ENCODE measurements around the gene TOGARAM2.

The TOGARAM2 gene

DNA sequence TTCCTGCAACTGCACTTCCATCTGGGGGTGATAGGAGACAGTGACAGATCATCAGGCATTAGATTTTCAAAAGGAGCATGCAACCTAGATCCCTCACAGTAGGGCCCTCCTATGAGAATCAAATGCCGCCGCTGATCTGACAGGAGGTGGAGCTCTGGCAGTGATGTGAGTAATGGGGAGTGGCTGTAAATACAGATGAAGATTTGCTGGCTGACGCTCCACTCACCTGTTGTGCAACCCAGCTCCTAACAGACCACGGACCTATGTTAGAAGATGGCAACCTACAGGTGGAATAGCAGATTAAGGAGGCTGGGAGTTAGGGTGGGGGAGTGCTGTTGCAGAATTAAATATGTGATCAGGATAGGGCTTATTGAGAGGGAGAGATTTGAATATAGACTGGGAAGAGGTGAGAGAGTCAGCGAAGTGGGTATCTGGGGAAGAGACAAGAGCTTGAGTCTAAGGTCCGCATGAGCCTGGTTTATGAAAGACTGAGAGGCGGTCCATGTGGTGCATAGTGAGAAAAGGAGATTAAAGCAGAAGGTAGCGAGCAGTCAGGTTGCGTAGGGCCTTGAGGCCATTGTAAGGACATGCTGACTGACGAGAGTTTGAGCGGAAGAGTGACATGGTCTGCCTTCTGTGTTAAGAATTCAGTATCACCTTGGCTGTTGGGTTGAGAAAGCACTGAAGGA lies 31.3 kb upstream of the TOGARAM2 start:
- peak; percentile 70 for DNase-seq (ENCODE audit: low read depth)

DNA sequence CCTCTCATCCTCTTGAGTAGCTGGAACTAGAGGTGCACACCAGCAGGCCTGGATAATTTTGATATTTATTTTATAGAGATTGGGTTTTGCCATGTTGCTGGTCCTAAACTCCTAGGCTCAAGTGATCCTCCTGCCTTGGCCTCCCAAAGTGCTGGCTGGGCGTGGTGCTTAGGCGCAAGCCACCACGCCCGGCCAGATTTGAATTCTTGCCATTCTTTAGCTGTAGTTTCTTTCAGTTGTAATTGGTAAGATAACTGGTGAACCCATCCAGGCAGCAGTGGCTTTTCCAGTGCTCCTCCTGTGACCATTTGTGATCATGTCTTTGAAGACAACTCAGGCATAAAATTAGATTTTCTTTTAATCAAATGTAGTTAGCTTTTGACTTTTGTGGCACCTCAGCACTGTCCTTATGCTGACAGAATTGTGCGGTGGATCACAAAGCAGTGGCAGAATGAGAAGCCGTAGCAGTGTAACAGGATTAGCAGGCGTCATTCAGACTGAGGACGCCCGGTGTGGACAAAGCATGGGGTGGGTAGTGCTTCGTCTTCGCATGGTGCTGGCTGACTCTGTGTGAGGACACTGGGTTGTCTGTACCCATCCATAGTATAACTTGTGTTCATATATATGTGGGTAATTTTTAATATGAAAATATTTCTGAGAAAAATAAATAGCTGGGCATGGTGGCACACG lies 30.0 kb upstream of the TOGARAM2 start:
- no peak overlapping the region for H3K4me3 ChIP-seq (ENCODE audit: low read length)
- DNase-seq (ENCODE audit: low read depth) = no peak
- TF ChIP-seq, protein P1, sequence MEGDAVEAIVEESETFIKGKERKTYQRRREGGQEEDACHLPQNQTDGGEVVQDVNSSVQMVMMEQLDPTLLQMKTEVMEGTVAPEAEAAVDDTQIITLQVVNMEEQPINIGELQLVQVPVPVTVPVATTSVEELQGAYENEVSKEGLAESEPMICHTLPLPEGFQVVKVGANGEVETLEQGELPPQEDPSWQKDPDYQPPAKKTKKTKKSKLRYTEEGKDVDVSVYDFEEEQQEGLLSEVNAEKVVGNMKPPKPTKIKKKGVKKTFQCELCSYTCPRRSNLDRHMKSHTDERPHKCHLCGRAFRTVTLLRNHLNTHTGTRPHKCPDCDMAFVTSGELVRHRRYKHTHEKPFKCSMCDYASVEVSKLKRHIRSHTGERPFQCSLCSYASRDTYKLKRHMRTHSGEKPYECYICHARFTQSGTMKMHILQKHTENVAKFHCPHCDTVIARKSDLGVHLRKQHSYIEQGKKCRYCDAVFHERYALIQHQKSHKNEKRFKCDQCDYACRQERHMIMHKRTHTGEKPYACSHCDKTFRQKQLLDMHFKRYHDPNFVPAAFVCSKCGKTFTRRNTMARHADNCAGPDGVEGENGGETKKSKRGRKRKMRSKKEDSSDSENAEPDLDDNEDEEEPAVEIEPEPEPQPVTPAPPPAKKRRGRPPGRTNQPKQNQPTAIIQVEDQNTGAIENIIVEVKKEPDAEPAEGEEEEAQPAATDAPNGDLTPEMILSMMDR (IDR thresholded peaks at IDR 0.05; ENCODE audit: insufficient read depth, low read depth, low read length, missing control alignments) = no peak

More for the DNA sequence above, 31.3 kb upstream of the TOGARAM2 start:
- TF ChIP-seq, protein P1 (IDR thresholded peaks at IDR 0.05; ENCODE audit: insufficient read depth, low read depth, low read length, missing control alignments) = no peak
- H3K4me3 ChIP-seq (ENCODE audit: low read length) = no peak overlapping the region

- peak; percentile 61 for DNase-seq (ENCODE audit: low read depth)
- TF ChIP-seq, protein P1 (IDR thresholded peaks at IDR 0.05; ENCODE audit: insufficient read depth, low read depth, low read length, missing control alignments) = no peak
- no peak overlapping the region for H3K4me3 ChIP-seq (ENCODE audit: low read length)
Observed at GRCh38 chr2:28951910-28952835, 28.9 kb upstream of the TOGARAM2 start.

DNA sequence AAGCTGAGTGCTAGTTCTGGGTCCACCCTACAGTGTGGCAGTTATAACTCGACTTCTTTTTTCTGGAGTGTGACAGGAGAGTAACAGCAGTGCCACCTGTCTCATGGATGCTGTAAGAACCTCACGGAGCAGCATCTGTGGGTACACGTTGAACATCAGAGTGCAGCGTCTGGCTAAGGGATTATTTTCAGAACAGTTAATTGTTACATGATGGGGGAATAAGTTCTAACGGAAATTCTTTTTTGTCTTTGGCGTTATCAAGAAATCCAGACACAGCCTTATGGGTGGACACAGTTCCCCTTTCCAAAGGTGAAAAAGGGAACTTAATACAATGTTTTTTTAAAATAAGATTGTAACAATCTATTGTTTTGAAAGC lies 28.3 kb upstream of the TOGARAM2 start:
- no peak for DNase-seq (ENCODE audit: low read depth)
- TF ChIP-seq, protein P1 (IDR thresholded peaks at IDR 0.05; ENCODE audit: insufficient read depth, low read depth, low read length, missing control alignments) = peak; percentile 25
- H3K4me3 ChIP-seq (ENCODE audit: low read length) = no peak overlapping the region

DNA sequence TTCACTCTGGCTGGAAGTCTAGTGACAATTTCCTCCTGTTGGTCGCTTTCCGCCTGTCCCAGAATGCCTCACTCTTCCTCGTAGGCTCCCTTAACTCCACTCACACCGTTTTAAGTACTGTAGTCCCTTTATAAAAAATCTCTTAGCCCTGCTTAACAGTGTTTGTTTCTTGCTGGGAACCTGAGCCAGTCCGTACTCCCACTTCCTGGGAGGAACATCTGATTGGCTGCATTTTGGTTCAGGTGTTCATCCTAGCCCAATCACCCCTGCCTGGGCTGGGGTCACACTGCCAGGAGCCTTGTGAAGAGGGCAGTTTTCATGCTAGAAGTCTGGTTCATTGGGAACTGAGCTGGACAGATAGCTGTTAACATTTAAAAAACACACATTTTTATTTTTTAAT lies 25.6 kb upstream of the TOGARAM2 start:
- no peak overlapping the region for H3K4me3 ChIP-seq (ENCODE audit: low read length)
- DNase-seq (ENCODE audit: low read depth) = no peak
- TF ChIP-seq, protein P1 (IDR thresholded peaks at IDR 0.05; ENCODE audit: insufficient read depth, low read depth, low read length, missing control alignments) = no peak

DNA sequence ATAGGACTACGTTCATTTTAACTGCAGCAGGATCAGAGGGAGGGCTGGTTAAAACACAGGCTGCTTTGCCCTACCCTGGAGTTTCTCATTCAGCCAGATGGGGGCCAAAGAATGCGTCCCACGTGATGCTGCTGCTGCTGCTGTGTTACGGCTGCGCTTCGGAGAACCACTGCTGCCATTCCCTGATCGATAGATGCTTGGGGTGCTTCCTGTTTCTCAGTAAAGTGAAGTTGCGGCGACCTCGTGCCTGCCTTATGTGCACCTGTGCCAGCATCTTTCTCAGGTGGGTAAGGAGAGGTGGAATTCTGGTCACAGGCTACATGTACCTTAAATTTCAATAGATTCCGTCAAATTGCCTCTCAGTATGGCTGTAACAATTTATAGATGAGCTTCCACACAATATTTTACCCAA lies 24.7 kb upstream of the TOGARAM2 start:
- no peak for DNase-seq (ENCODE audit: low read depth)
- no peak overlapping the region for H3K4me3 ChIP-seq (ENCODE audit: low read length)
- TF ChIP-seq, protein P1 (IDR thresholded peaks at IDR 0.05; ENCODE audit: insufficient read depth, low read depth, low read length, missing control alignments) = peak; percentile 17

Data from epithelial cell of esophagus (primary cell).